Measurements from ENCODE around the gene ANO2. TPM values are rescaled to one million over a fixed set of nuclear protein-coding genes. Genes with fewer than 3 reads are reported as not detected.

The ANO2 gene
- total and polyA plus RNA-seq, 4 donors, result 0.03 to 0.25 (median 0.15) TPM

GRCh38 chr12:5783289-5783920 is 161.7 kb downstream of the ANO2 start:
- no peak for TF ChIP-seq NR2F2 (IDR thresholded peaks at IDR 0.05)
- TF ChIP-seq HNF4G (IDR thresholded peaks at IDR 0.05), result no peak
- no peak for TF ChIP-seq YY1 (IDR thresholded peaks at IDR 0.05)
- TF ChIP-seq SP1 (IDR thresholded peaks at IDR 0.05), result no peak
- no peak for TF ChIP-seq REST (IDR thresholded peaks at IDR 0.05)
- no peak for TF ChIP-seq EGR1 (IDR thresholded peaks at IDR 0.05; ENCODE audit: low read depth in 2 of 2)
- no peak for TF ChIP-seq FOXA1 (IDR thresholded peaks at IDR 0.05)
- peak; percentile 13 for DNase-seq (ENCODE audit: low spot score)
- H3K36me3 ChIP-seq (ENCODE audit: control insufficient read depth in 4 of 4, insufficient read depth in 3 of 4, low read depth in 1 of 4, low read length in 3 of 4), result no peaks in the 10 kb centered on the region
- no peak overlapping the region for H3K4me3 ChIP-seq (ENCODE audit: low read depth in 1 of 3, low read length in 3 of 3)
- H3K9ac ChIP-seq (ENCODE audit: low read depth in 1 of 2, low read length in 2 of 2), result no peak overlapping the region
- H3K27ac ChIP-seq (ENCODE audit: low read depth in 1 of 2, low read length in 2 of 2), result no peak overlapping the region
- H3K27me3 ChIP-seq (ENCODE audit: control insufficient read depth in 4 of 4, insufficient read depth in 4 of 4, low read length in 3 of 4), result no peaks in the 10 kb centered on the region
- WGBS, result 86% methylated on average over 4 of the region's 4 CpGs
- H3K9me3 ChIP-seq (ENCODE audit: control insufficient read depth in 4 of 4, low read length in 3 of 4), result no peaks in the 10 kb centered on the region
- no peaks in the 10 kb centered on the region for H3K4me1 ChIP-seq (ENCODE audit: control insufficient read depth in 4 of 4, insufficient read depth in 4 of 4, low read length in 3 of 4)

- WGBS, result 63% methylated on average over 8 of the region's 8 CpGs
- no peak for TF ChIP-seq FOXA1 (IDR thresholded peaks at IDR 0.05)
- TF ChIP-seq REST (IDR thresholded peaks at IDR 0.05), result no peak
- TF ChIP-seq TAF1 (conservative IDR thresholded peaks at IDR 0.05), result no peak
- no peak for TF ChIP-seq CTCF (IDR thresholded peaks at IDR 0.05; ENCODE audit: low read depth, low read length, missing input control)
- TF ChIP-seq GABPA (IDR thresholded peaks at IDR 0.05 in 1 of 2, conservative IDR thresholded peaks at IDR 0.05 in 1 of 2), result no peak
- TF ChIP-seq YY1 (IDR thresholded peaks at IDR 0.05), result no peak
- no peak for TF ChIP-seq MAX (IDR thresholded peaks at IDR 0.05)
- TF ChIP-seq RXRA (IDR thresholded peaks at IDR 0.05), result no peak
- no peak for TF ChIP-seq FOXA2 (IDR thresholded peaks at IDR 0.05)
- no peak for TF ChIP-seq JUND (IDR thresholded peaks at IDR 0.05)
- TF ChIP-seq NR2F2 (IDR thresholded peaks at IDR 0.05), result no peak
- TF ChIP-seq HNF4A (conservative IDR thresholded peaks at IDR 0.05), result no peak
- TF ChIP-seq SP1 (IDR thresholded peaks at IDR 0.05), result no peak
- TF ChIP-seq EGR1 (IDR thresholded peaks at IDR 0.05; ENCODE audit: low read depth in 2 of 2), result no peak
- TF ChIP-seq ZBTB33 (IDR thresholded peaks at IDR 0.05), result no peak
- no peak for TF ChIP-seq HNF4G (IDR thresholded peaks at IDR 0.05)
- TF ChIP-seq RAD21 (IDR thresholded peaks at IDR 0.05), result no peak
- TF ChIP-seq ATF3 (IDR thresholded peaks at IDR 0.05), result no peak
- no peaks in the 10 kb centered on the region for H3K4me1 ChIP-seq (ENCODE audit: control insufficient read depth in 4 of 4, insufficient read depth in 4 of 4, low read length in 3 of 4)
- no peak overlapping the region for H3K27ac ChIP-seq (ENCODE audit: low read depth in 1 of 2, low read length in 2 of 2)
- H3K4me3 ChIP-seq (ENCODE audit: low read depth in 1 of 3, low read length in 3 of 3), result no peak overlapping the region
- peaks cover 0 to 4% (median 0%) of the 10 kb centered on the region in 4 donors for H3K9me3 ChIP-seq (ENCODE audit: control insufficient read depth in 4 of 4, low read length in 3 of 4)
- no peaks in the 10 kb centered on the region for H3K36me3 ChIP-seq (ENCODE audit: control insufficient read depth in 4 of 4, insufficient read depth in 3 of 4, low read depth in 1 of 4, low read length in 3 of 4)
- H3K27me3 ChIP-seq (ENCODE audit: control insufficient read depth in 4 of 4, insufficient read depth in 4 of 4, low read length in 3 of 4), result peaks cover 0 to 7% (median 0%) of the 10 kb centered on the region in 4 donors
- DNase-seq (ENCODE audit: low spot score), result peak; percentile 6
- no peak overlapping the region for H3K9ac ChIP-seq (ENCODE audit: low read depth in 1 of 2, low read length in 2 of 2)
Observed at GRCh38 chr12:5780536-5780935, 164.5 kb downstream of the ANO2 start.

Measured in liver (tissue), 9 donors.